Stimulated activated CD4-positive, alpha-beta T cell treated with anti-CD3 and anti-CD28 coated beads, Interleukin-12 subunit alpha, Interleukin-12 subunit beta, amount 100 ng/mL, for 24 hours (primary cell): Measurements from ENCODE around the gene KLF16.

Experiments used
- DNase-seq, 2 experiments: peaks; one replicate each; pipeline ENCODE4 v3.0.0-alpha.2; 2020; ENCODE audit warnings: low read depth in 2 of 2

The KLF16 gene

DNA sequence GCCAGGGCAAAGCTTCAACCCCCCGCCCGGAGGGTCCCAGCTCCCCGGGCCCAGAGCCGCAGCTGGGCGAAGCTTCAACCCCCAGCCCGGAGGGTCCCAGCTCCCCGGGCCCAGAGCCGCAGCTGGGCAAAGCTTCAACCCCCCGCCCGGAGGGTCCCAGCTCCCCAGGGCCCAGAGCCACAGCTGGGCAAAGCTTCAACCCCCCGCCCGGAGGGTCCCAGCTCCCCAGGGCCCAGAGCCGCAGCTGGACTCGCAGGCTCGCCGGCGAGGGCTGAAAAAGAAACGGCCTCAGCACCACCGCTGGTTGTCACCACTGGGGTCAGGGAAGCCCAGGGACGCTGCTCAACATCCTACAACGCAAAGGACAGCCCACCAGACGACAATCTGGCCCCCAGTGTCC, 20.3 kb downstream of the KLF16 start:
- no peak for DNase-seq

DNA sequence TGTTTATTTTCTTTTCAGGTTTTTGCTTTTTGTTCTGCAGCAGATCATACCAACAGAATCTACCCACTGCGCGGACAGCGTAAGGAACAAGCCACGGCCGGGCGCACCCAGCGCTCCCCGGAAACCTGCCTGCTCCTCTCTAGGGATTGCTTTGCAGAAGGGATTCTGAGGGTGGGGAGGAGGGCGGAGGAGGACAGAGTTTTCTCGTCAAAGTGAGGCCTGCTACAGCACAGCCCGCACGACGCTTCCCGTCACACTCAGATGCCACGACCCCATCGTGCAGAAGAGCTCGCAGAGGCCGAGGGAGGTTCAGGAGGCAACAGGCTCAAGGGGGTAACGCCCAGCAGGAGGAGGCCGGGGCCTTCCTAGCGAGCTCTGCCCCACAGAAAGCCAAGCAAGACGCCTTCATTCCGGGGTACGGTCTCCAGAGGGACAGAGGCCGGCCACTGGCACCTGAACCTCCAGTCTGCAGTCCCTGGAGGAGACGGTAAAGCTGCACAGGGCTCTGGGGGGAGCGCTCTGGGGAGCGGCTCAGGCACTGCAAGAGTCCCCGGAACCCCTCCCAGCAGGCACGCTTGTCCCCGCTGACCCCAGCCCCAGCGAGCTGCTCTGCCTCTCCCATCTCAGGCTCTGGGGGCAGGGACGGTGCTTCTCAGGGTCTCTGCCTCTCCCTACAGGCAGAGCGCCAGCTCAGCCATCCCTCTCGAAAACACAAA, 22.0 kb downstream of the KLF16 start:
- DNase-seq: no peak

DNA sequence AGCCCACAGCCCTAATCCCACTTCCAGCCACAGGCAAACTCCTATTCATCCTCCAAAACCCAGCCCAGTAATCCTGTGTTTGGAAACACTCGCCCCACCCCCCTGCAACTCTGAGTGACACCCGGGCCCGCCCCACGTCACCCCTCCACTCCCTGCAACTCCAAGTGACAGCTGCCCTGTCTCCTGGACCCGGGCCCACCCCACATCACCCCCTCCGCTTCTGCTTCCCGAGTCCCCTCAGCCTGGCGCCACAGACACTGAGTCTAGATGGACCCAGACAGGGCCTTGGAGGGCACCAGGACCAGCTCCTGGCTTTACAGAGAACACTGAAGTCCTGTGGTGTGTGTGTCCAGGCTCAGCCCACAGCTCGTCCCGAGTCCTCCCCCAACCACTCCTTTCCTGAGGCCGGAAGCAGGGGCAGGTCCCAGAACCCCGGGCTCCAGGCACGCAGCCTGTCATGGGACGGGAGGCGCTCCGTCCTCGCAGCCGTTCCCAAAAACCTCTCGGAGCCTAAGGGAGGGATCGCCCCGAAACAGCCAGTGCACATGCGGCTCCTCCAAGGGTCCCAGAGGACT, 22.8 kb downstream of the KLF16 start:
- DNase-seq: no peak

DNA sequence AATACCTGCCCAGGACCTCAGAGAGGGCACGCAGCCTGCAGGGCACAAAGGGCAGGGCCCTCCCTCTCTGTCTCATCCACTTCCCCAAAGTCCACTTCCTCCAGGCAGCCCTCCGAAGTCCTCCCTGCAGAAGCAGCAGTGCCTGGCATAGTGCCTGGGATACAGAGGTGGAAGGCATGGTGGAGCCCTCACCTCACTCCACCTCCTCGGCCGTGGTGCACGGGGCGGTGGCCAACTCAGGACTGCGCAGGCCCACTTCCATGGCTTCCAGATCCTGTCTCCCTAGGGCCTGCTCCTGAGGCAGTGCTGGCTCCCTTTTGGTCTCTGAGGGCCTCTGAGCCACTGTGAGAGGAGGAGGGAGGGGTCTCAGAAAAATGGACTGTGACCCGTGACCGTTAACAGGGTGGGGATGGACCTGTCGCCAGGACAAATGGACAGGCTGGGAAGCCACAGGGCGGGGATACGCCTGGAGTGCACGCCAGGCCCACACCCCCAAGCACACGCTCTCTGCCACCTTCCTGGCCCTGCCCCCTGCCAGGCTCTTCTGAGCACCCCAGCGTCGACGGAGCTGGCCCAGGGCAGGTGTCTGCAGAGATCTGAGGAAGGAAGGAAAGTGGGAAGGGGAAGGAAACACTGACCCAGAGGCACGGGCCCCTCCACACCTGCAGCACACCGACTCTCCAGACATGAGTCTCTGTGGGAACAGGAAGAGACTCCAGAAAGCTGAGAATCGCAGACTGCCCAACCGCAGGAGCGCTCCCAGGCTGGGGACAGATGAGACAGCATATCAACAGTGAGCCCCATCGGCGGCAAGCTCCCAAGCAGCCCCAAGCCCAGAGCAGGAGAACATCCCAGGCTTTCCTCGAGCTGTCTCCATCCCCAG, 23.5 kb downstream of the KLF16 start:
- DNase-seq: no peak

DNA sequence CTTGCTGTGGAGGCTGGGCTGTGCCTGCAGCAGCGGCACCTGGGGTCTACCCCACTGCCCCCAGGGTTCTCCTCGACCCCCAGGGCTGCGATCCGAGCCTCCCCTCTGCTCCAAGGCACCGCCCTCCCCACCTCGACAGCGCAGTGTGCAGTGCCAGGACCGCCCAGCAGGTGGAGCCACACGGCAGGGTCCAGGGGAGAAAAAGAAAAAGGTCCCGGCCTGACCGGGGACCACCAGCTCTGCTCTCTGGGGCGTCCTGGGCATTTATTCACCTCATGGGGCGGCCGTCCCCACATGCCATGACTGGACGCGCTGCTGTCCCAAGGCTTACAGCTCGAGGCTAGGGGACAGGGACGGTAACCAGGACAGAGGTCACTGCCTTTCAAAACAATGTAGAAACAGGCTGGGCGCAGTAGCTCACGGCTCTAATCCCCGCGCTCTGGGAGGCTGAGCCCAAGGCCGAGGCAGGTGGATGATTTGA, 25.7 kb downstream of the KLF16 start:
- peak in 1 of 2 experiments; percentile 62 for DNase-seq

DNA sequence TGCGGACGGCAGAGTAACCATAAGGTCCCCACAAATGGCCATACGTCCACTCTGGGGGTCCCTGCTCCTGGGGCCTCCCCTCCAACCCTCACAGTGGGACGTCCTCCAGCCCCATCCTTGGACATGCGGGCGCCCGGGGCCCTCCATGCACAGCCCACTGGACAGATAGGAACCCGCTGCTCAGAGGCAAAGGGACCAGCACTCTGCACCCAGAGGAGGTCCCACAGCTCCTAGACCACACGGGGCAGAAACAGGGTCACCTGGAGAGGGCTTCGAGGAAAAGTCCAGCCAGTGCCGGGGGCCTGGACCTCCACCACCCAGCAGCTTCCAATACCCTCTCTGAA, 26.2 kb downstream of the KLF16 start:
- no peak for DNase-seq

DNA sequence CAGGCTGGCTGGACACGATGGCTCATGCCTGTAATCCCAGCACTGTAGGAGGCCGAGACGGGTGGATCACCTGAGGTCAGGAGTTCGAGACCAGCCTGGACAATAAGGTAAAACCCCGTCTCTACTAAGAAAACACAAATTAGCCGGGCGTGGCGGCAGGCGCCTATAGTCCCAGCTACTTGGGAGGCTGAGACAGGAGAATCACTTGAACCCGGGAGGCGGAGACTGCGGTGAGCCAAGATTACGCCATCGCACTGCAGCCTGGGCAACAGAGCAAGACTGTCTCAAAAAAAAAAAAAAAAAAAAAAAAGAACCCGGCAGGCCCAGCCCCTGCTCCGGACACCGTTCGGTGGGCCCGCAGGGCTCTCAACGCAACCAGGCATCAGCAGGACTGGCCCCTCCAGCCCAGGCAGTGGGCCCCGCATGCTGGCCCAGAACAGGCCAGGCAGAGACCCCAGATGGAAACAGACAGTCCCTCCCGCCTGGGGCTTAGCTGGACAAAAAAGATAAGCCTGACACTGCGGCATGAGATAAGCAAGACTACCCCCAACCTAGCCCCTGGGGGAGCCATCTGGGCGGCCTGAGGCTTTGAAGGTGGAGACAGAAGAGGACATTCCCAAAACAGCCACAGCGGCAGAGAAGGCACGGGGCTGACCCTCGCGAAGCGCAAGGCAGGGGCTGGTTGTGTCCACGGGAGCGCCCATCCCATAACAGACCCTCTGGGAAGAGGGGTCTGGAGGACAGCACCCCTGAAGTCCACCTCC, 26.7 kb downstream of the KLF16 start:
- no peak for DNase-seq

DNA sequence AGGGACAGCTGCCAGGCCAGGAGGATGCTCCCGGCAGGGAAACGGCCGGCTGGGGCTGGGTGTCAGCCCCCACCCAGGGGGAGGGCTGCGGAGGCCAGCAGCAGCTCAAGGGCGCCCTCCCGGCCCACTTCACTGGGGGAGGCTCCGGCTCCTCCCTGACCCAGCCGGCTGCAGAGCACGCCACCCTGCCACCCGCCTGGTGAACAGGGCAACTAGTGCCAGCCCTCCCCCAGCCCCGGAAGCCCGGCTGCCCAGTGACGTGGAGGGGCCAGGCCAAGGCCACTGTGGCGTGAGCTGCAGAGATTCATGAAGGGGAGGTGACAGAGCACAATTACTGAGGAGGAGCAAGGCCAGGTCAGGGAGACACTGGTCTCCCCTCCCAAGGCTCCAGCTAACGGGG, 29.8 kb downstream of the KLF16 start:
- DNase-seq: no peak

DNA sequence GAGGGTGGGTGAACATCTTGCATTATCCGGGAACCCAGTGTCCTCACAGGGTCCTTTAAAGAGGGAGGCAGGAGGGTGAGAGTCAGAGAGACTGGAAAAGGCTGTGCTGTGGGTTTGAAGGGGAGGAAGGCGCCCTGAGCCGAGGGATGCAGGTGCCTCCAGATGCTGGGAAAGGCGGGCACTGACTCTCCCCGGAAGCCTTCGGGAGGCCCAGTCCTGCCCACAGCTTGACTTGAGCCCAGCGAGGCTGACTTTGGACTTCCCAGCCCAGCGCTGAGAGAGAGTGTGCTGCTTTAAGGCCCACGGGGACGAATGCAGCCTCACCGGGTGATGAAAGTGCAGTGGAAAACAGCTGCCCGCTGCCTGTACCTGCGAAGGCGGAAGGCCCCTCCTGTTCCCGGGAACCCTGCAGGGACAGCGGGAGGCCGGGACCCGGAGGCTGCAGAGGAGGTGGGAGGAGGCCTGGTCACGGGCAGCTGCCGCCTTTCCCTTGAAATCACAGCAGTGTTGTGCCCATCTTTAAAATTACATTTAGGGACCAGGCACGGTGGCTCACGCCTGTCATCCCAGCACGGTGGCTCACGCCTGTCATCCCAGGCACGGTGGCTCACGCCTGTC, 31.2 kb downstream of the KLF16 start:
- DNase-seq: no peak

DNA sequence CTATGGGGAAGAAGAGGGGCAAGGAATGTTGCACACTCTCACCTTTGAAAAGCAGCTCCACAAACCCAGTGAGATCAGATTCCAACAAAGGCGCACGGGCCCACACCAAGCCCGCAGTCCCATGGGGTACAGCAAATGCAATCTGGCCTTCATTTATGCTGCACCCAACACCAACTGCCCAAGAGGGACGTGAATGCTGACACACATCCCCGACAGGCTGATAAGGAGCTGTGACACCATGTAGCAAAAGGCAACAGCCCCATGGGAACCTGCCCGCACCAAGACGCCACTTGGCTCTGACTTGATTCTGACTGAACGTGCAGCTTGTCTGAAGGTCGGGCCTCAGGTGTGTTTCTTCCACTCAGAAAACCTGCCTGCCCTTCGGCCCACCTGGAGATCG, 32.4 kb downstream of the KLF16 start:
- DNase-seq: no peak

DNA sequence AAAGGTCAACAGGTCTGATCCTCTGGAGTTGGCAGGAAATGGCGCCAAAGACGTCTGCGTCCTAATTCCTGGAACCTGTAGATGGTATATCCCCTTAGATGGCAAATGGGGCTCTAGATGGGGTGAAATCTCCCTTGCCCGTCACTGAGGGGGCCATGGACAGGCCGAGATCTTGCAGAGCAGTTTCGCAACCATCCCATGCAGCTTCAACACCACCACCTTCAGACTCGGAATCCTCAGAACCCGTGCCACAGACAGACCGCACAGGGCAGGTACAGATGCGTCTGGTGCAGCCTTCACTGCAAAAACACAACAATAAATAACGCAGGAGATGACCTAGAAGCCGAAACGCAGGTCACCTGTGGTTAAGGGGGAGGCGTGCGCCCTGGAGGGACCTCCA, 32.8 kb downstream of the KLF16 start:
- DNase-seq: no peak

DNA sequence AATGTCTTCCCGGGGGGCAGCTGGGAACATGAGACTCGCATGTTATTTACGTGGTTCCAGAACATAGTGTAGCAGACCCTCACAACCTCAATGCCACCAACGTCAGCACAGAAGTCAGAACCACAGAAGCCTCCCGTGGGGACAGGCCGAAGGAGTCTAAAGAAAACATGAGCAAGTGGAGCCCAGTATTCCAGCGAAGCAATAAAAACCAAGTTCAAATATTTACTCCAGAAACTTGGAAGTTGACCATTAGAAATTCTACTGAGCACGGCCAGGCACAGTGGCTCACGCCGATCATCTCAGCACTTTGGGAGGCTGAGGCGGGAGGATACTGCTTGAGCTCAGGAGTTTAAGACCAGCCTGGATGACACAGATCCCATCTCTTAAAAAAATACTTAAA, 33.4 kb downstream of the KLF16 start:
- DNase-seq: no peak

DNA sequence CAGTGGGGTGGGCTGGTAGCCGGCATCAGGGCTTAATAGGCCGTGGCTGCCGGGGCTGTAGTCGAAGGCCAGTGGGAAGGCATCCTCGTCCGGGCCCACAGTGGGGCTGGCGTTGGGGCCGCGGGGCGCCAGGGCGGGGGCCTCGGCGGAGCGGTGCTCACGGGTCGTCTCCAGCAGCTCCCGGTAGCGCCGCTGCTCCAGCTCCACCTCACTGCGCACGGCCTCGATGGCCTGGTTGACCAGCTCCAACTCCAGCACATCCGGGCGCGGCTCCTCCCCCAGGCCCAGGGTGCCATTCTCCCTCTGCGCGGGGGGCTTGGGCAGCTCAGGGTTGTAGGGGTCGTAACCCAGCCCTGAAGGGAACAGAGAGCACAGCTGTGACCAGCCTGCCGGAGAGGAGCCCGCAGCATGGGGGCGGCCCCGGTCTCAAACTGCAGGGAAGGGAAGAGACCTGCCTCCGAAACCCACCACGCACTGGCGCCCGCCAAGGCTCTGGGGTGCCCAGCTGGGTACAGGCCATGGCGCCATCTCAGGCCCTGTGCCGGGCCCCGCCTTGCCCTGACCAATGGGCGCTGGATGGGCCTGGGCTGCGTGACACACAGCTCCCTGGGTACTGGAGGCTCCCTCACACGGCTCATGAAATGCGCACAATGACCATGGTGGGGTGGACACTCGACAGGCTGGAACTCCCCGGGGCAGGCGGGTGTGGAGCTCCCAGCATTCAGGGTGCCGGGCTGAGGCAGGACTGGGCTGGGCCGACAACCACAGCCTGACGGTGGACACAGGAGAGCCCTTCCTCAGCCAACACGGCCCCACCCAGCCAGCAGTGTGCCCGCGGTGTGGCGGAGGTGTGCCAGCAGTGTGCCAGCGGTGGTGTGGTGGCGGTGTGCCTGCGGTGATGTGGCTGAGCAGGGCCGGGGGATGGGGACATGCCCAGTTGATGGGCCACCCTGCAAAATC, 34.8 kb downstream of the KLF16 start:
- DNase-seq: no peak

DNA sequence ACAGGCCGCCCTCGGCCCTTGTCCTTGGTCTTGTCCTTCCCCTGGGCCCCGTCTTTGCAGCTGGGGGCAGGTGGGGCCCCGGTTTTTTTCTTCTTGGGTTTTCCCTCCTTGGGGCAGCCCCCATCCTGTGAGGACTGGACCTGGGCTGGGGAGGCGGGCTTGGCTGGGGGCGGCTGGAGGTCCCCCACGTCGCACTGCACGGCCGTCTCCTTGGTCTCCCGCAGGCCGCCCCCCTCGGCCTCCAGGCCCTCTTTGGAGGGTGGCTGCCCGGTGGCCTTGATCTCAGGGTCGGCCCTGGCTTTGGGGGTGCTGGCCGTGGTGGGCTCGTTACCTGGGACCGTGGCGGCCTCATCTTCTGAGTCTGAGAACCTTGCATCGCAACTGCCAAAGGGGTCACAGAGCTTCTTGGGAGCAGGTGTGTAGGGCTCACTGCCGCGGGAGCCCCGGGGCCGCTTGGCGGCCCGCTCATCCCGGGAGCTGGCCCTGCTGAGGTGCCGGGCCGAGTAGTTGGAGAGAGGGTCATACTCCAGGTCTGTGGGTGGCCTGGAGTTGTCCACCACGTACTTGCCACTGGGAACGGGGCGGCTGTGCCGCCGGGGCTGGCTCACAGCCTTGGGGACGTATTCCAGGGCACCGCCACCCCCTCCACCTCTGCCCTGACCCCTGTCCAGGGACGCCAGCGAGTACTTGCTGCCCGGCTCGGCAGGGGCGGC, 35.7 kb downstream of the KLF16 start:
- no peak for DNase-seq

DNA sequence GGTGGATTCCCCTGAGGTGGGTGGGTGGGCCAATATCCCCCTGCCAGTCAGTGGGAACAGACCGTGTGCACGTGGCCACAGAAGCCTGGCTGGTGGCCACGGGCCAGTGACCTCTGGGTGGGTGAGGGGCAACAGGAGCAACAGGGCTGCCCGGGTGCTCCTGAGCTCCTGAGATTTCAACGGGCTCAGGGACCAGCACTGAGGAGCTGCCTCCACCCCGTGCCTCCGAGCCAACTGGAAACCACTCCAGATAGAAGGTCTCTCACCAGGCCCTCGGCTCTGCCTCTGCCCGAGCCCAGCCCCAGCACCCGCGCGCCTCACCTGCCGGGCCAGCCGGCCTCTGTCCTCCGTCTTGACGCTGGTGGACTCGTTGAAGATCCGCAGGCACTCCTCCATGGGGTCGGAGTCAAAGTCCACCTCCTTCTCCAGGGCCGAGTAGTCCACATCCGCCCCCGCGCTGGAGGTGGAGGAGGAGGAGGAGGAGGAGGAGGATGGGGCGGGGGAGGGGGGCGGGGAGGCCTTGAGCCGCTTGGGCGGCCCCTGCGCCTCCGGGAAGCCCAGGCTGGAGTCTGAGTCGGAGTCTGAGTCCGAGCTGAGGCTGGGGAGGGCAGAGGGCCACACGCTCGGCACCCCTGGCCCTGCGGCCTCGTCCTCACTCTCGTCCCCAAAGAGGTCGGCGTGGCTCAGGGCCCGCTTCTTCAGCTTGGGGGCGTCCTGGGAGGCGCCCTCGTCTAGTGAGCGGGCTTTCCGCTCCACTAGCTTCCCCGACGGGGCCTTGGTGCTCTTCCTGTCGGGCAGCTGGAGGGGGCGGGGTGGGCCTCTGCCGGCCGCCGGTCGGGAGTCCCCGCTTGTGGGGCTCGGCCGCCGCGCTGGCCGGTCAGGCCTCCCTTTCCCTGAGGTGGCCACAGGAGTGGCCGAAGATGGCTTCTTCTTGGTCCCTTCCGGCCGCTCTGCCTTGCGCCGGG, 36.5 kb downstream of the KLF16 start:
- DNase-seq: no peak

DNA sequence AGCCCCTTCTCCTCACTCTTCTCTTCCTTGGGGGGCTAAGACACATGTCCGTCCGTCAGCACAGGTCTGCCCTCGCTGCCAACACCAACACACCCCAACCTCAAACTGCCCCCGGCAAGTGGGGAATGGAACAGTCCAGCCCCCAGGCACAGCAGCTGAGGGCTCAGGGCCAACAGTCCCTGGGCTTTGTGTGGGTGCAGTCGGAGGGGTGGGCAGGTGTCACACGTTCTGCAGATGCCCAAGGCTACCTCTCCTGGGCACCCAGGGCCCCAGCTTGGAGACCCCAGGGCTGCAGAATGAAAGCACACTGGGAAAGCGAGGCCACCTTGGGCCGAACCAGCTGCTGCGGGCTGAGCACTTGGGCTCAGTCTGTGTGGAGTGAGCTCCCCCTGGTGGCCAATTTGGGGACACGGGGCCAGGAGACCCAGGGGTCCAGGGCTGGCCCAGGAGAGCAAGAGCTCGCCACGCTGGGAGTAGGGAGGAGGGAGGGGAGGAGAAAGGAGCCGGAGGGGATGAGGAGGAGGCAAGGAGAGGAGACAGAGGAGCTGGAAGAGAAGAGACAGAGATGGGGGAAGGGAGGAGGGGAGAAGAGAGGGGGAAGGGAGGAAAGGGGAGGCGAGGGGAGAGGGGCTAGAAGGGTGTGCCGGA, 37.3 kb downstream of the KLF16 start:
- DNase-seq: peak; percentile 36 to 72

DNA sequence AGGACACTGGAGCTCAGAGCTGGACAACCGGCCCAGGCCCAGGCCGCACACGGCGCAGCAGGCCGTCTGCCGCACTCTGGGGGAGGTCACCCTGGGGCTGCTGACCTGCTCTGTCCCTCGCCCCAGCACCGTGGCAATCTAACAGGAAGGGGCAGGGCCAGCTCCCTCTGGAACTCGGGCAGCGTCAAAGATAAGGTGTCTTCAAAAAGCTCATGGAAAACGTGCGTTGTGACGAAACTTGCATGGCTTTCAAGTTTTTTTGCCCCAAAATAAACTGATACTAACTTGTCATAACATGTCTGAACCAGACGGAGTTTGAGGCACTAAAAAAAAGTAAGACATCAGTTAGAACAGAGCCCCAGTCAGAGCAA, 39.1 kb downstream of the KLF16 start:
- DNase-seq: no peak
